Stimulated activated CD4-positive, alpha-beta T cell treated with anti-CD3 and anti-CD28 coated beads, Interleukin-15, amount 100 ng/mL, for 1 hour (primary cell): ENCODE results near the gene ERCC4.

Experiments
- DNase-seq, 2 donors: peaks; one replicate each; pipeline ENCODE4 v3.0.0-alpha.2; 2020; ENCODE audit warnings: low read depth in 1 of 2, low spot score in 1 of 2

ERCC4 gene

DNA sequence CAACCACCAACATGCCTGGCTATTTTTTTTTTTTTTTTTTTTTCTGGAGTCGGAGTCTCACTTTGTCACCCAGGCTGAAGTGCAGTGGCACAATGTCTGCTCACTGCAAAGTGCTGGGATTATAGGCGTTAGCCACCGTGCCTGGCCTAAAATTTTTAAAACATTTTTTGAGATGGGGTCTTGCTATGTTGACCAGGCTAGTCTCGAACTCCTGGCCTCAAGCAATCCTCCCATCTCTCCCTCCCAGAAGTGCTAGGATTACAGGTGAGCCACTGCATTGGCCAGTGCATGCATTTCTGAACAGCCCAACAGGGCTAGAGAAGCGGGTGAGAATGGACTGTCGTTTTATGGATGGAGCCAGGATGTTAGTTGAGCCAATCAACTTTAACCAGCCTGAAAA, 72.4 kb downstream of the ERCC4 start:
- DNase-seq, result no peak

DNA sequence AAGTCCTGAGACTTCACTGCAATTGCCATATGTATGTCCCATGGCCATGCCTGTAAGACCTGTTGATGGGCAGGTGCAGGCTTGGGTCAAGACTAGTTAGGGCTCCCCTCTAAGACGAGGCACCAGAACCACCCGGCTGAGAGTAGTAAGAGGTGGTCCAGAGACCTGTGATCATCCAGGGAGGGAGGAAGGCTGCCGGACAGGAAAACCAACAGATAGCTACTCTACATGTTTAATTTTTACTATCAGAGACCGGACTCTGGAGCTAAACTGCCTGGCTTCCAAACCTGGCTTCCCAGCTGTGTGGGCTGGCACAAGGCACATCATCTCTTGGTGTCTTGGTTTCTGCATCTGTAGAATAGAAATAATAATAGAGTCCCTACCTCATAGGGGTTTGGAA, 73.0 kb downstream of the ERCC4 start:
- no peak for DNase-seq

DNA sequence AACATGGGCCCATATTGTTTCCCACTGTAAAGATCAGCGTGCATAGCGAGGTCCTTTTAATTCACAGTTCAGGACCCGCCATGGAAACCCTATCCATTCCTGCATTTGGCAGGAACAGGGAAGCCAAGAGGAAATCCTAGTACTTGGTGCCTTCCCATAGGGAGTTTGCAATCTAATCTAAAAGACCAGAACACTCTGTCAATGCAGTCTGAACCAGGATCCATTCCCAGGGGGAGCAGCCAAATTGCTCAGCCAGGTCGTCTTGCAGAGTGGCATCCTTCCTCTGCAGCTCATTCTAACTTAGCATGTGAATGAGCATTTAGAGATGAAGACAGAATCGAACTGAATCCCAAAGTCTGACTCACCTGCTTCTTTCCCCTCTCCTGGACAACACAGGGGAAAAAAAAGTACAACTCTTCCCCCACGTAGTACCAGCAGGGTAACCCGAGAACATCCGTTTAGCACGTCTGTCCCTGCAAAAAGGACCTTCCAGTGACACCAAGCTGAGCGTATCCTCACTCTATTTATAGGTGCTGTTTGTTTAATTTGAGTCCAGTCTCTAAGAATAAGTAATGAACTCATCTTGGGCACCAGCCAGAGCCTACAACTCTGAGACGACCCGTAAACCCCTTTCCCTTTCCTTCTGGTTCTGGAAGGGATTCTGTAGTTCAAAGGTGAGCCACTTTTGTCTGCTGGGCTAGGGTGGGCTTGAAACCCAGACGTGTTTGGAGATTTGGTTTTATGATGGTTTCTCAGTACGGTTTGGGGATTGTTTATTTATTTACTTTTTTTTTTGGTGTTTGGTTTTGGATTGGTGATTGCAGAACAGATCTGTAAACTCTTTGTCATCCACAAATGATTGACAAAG, 74.5 kb downstream of the ERCC4 start:
- no peak for DNase-seq

DNA sequence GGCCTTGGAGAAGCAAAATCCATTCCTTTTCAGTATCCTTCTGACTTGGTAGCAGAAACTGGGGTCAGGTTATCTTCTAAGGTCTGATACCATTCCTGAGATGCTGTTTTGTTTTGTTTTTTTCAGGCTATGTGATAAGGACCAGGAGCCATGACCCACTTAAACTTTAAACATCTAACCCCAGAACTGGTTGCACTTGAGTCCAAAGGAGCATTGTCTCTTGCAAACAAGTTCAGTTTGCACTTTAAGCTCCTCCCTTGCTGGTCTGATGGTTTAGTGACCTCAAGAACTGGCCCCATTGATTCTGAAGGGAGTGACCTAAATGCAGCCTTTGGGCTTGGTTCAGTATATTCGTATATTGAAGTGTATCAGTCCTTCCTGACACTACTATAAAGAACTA, 75.2 kb downstream of the ERCC4 start:
- no peak for DNase-seq

DNA sequence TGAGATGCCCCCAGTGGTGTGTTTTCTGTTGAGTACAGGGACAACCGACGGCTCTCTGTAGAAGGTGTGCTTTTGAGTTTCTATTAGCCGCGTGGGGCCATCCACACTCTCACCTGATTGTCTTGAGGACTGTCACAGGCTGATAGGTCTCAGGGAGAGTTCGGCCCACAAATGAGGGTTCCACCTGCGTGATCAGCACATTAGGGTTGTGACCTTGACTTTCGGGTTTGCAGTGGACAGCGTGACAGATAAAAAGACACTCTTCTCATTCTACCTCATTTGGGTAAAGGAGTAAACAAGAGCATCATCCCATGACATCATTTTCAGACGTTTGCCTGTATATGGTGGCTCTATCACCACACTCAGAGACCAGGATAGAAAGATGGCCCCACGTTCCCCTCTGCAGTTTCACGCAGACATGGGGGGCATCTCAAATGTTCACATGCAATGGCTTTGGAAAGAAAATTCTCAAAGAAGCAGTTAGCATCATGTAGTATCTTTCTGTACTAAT, 76.9 kb downstream of the ERCC4 start:
- no peak for DNase-seq

DNA sequence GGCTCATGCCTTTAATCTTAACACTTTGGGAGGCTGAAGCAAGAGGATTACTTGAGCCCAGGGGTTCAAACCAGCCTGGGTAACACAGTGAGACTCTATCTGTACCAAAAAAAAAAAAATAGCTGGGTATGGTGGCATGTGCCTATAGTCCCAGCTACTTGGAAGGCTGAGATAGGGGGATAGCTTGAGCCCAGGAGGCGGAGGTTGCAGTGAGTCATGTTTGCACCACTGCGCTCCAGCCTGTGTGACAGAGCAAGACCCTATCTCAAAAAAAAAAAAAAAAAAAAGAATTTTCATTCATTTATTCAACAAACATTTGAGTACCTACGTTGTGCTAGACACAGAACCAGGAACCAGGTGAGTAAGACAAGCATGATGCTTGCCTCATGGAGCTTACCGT, 77.6 kb downstream of the ERCC4 start:
- DNase-seq, result no peak

DNA sequence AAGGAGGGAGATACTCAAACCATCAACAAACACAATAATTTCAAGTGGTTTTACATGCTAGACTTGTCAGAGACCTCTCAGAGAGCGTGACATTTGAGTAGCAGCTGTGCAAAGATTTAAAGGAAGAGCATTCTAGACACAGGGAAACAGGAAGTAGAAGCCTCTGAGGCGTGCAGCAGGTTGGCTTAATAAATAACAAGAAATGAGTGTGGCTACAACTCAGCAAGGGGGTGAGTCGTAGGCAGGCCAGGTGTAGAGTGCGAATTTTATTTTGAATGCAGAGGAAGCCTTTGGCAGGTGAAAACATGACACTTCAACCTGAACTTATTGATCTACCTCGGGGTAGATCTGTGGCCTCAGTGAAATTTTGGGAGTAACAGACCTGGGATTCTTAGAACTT, 78.0 kb downstream of the ERCC4 start:
- no peak for DNase-seq

DNA sequence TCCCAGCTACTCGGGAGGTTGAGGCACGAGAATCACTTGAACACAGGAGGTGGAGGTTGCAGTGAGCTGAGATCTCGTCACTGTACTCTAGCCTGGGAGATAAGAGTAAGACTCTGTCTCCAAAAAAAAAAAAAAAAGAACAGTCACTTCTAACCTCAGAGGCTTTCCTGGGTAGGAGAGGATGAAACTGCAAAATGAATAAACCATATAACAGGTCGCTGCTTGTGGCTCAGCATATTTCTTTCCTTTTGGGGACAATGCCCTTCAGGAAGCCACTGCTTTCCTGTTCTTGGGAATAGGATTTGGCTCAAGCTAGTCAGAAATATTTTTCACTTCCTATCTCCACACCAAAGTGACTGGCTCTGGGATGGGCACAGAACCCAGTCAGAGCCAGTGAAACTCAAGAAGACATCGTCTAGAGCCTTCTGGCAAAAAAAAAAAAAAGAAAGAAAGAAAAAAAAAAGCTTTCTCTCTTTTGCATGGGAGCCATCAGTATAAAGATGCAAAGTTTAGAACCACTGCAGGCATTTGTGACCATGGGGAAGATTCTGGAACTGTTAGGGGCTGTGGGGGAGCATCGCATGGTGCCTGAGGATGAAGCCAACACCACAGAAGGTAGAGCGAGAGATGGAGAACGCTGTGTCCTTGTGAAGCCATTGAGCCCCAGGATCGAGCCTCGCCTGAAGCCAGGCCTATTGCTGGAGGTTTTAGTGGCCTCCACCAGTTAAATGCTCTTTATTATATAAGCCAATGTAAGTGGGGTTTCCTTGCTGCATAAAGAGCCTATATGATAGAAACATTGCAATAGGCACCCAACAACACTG, 79.3 kb downstream of the ERCC4 start:
- no peak for DNase-seq

DNA sequence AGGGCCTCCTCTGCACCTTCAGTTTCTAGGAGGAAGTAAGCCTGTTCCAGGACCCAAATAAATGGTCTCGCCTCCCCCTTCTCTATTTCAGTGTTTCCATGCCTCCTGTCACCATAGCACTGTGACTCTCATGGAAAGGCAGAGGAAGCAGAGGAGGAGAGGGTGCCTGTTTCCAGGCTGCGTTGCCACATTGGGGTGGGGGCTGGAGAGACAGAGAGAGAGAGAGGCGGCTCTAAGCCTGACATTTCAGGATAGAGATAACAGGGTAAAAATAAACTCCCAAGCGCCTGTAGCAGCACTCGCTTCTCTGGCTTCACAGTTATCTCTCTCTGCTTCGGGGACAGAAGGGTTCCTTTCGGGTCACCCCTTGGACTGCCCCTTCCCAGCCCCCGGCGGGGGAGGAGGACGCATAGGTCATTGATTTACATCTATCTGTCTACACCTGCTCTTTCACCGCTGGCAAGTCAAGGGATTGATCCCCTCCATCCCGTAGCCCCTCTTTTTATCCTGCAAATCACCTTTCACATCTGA, 80.0 kb downstream of the ERCC4 start:
- no peak for DNase-seq

DNA sequence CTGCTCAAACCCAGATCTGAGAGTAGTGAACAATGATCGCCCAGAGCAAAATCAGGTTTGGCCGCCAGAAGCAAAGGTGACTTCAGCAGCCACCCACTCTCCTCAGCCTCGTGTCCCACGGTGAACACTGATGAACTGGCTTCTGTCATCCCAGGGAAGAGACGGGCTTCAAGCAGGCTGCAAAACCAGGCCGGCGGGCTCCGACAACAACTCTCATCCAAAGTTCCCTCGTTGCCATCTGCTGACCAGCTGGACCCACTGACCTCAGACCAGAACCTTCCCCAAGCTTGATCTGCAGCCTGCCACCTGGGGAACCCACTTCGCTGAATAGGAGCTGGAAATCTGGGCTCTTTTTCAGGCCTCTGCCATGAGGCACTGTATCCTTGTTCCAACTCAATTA, 81.6 kb downstream of the ERCC4 start:
- no peak for DNase-seq
